Kidney capillary endothelial cell (primary cell): ENCODE measurements around the gene ATP6V1F.

ENCODE experiments used
- DNase-seq: peaks from one replicate; pipeline ENCODE4 v3.0.0-alpha.2; 2018; ENCODE audit warnings: low spot score

The ATP6V1F gene

GRCh38 chr7:128869138-128869943 is 6.7 kb downstream of the ATP6V1F start:
- peak; percentile 26 for DNase-seq

- DNase-seq: no peak
Observed at GRCh38 chr7:128869944-128870285, 7.3 kb downstream of the ATP6V1F start.

- no peak for DNase-seq
Observed at GRCh38 chr7:128871050-128871449, 8.4 kb downstream of the ATP6V1F start.

GRCh38 chr7:128872394-128872824 is 9.8 kb downstream of the ATP6V1F start:
- DNase-seq: no peak

GRCh38 chr7:128873234-128873633 is 10.6 kb downstream of the ATP6V1F start:
- no peak for DNase-seq

GRCh38 chr7:128874140-128875031 is 11.7 kb downstream of the ATP6V1F start:
- DNase-seq: no peak

GRCh38 chr7:128875523-128875948 is 12.9 kb downstream of the ATP6V1F start:
- no peak for DNase-seq

- no peak for DNase-seq
Observed at GRCh38 chr7:128876127-128876526, 13.5 kb downstream of the ATP6V1F start.

GRCh38 chr7:128876586-128876977 is 13.9 kb downstream of the ATP6V1F start:
- DNase-seq: no peak

GRCh38 chr7:128876978-128877755 is 14.5 kb downstream of the ATP6V1F start:
- DNase-seq: no peak

GRCh38 chr7:128877756-128878120 is 15.1 kb downstream of the ATP6V1F start:
- no peak for DNase-seq

- no peak for DNase-seq
Observed at GRCh38 chr7:128878226-128879105, 15.8 kb downstream of the ATP6V1F start.

- no peak for DNase-seq
Observed at GRCh38 chr7:128879461-128879938, 16.8 kb downstream of the ATP6V1F start.

- DNase-seq: peak; percentile 60
Observed at GRCh38 chr7:128879939-128880746, 17.5 kb downstream of the ATP6V1F start.

- DNase-seq: no peak
Observed at GRCh38 chr7:128880791-128881457, 18.3 kb downstream of the ATP6V1F start.

GRCh38 chr7:128881458-128882125 is 18.9 kb downstream of the ATP6V1F start:
- DNase-seq: no peak

GRCh38 chr7:128882134-128882533 is 19.5 kb downstream of the ATP6V1F start:
- no peak for DNase-seq

- DNase-seq: peak; percentile 76
Observed at GRCh38 chr7:128883622-128884448, 21.2 kb downstream of the ATP6V1F start.
